ENCODE results near the gene CIT.

DNA sequence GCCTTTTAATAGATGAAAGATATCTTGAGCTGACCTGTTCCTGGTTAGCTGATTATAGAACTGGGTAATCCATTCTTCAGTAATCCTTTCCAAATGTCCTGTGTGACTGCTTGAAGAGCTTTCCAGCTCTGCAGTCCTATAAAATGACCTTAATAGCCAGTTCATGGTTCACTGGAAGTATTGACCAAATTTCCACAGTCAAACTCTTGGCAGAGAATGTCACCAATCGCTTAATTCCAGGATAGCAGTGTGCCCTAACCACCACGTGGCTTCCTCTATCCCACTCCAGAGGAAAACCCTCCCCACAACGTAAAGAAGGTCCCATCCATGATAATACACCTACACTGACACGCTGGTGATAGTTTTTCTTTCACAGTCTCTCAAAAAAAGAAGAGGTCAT lies 191.7 kb downstream of the CIT start:
- TF ChIP-seq SPI1 (IDR thresholded peaks at IDR 0.05; ENCODE audit: low read depth, low read length) (no peak), POLR2AphosphoS5 (IDR thresholded peaks at IDR 0.05; ENCODE audit: low read depth, low read length) (no peak), TAF1 (IDR thresholded peaks at IDR 0.05; ENCODE audit: low read depth, low read length) (no peak)

Data from GM12891 (cell line).